ENCODE measurements around the gene FBL. TPM values are rescaled to one million over a fixed set of nuclear protein-coding genes. Genes with fewer than 3 reads are reported as not detected.

The FBL gene
- total and polyA plus RNA-seq, 10 of the 15 experiments (the other 5 are each of a cell fraction or from before 2014, with no cell fraction given): 156 to 1,083 (median 478) TPM

GRCh38 chr19:39833464-39834286, 12.5 kb downstream of the FBL start, which contains the start of gene DYRK1B (continued):
- TF ChIP-seq BCLAF1 (IDR thresholded peaks at IDR 0.05) (no peak), SREBF1 (IDR thresholded peaks at IDR 0.05; ENCODE audit: low read length) (no peak), RUNX3 (IDR thresholded peaks at IDR 0.05; ENCODE audit: low read length) (peak; percentile 61), SIX5 (IDR thresholded peaks at IDR 0.05; ENCODE audit: low read depth, low read length, severe bottlenecking) (peak; percentile 24), POLR2AphosphoS5 (IDR thresholded peaks at IDR 0.05; ENCODE audit: low read length) (peak; percentile 63; the same call in 1 of the 2 replicates), RB1 (IDR thresholded peaks at IDR 0.05; ENCODE audit: borderline replicate concordance) (peak; percentile 76), HDGF (IDR thresholded peaks at IDR 0.05) (peak; percentile 85; the same call in 1 of the 2 replicates), ESRRA (IDR thresholded peaks at IDR 0.05; ENCODE audit: low read length) (no peak), PAX5 (IDR thresholded peaks at IDR 0.05; ENCODE audit: borderline replicate concordance, low read depth, low read length) (peak; percentile 70; the same call in 1 of the 2 replicates), IRF3 (IDR thresholded peaks at IDR 0.05) (peak; percentile 78), NFXL1 (IDR thresholded peaks at IDR 0.05; ENCODE audit: borderline replicate concordance) (no peak), RBBP5 (conservative IDR thresholded peaks at IDR 0.05) (no peak), BACH1 (IDR thresholded peaks at IDR 0.05; ENCODE audit: borderline replicate concordance) (peak; percentile 53; the same call in 1 of the 2 replicates), STAT1 (conservative IDR thresholded peaks at IDR 0.05) (no peak), MEF2B (IDR thresholded peaks at IDR 0.05; ENCODE audit: partially characterized antibody, poor library complexity, severe bottlenecking) (peak; percentile 98), ZNF274 (IDR thresholded peaks at IDR 0.05; ENCODE audit: insufficient read depth, insufficient read length) (no peak), ELK1 (IDR thresholded peaks at IDR 0.05; ENCODE audit: low read depth, low read length) (peak; percentile 68; the same call in 1 of the 2 replicates), YY1 (IDR thresholded peaks at IDR 0.05; ENCODE audit: low read depth, low read length) (peak; percentile 95), FOS (IDR thresholded peaks at IDR 0.05; ENCODE audit: borderline replicate concordance, extremely low read depth, insufficient read length) (peak; percentile 78), YBX1 (IDR thresholded peaks at IDR 0.05) (no peak), BCL3 (IDR thresholded peaks at IDR 0.05; ENCODE audit: borderline replicate concordance, insufficient read depth, low read depth, low read length, poor library complexity, severe bottlenecking) (peak; percentile 68), USF1 (IDR thresholded peaks at IDR 0.05; ENCODE audit: borderline replicate concordance, extremely low read length, insufficient read depth, low read depth, low read length) (peak; percentile 99), EGR1 (IDR thresholded peaks at IDR 0.05; ENCODE audit: borderline replicate concordance in 1 of 2, low read depth in 2 of 2, low read length in 2 of 2) (peak in 1 of 2 experiments; percentile 79; a peak in 2 of 3 replicates)

All from GM12878 (cell line).